ENCODE data around the gene S100A3.
"Not testable (repeated sequence)": the region's sequence is repeated elsewhere in the genome, so short reads cannot be mapped to it uniquely, and the experiment has no call there.

S100A3 gene

DNA sequence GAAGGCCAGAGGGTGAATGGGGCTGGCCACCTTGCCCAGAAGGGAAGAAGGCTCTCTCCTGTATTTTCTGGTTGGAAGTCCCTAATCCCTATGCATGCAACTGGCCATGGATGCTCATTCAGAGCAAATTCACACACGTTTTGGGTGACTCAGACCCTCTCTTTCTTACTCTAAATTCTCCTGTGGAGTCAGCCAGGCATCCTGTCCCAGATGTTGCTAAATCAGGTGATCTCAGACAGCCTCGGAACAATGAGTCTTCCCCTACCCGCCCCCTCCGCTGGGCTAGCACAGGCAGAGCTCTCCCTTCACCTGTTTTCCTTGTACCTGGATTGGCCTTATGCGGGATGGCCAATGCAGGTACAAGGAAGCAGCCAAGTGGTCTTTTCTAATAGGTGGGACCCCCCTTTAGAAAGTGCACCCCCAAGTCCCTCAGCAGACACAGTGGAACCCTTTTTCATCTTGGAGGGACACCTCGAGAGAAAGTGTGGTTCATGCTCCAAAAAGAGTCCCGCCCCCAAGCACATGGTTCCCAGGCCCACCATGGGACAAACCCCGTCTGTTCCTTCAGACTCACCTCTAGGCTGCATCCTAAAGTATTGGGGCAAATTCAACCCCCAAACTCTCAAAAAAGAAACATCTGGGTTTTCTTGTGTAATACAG, 21.9 kb downstream of the S100A3 start:
- TF ChIP-seq FOXP2 (optimal IDR thresholded peaks at IDR 0.05; ENCODE audit: control extremely low read depth, extremely low read length, insufficient read depth) (no peak), EZH2 (IDR thresholded peaks at IDR 0.05) (no peak), POLR2AphosphoS5 (IDR thresholded peaks at IDR 0.05; ENCODE audit: borderline replicate concordance, low read depth, low read length) (no peak)
- H3K36me3 ChIP-seq (ENCODE audit: insufficient read depth, low read length), result no peaks in the 10 kb centered on the region
- no peak overlapping the region for H3K9ac ChIP-seq (ENCODE audit: insufficient read length)
- H3K4me3 ChIP-seq, result no peak overlapping the region
- no peaks in the 10 kb centered on the region for H3K9me3 ChIP-seq (ENCODE audit: low read depth, low read length)
- no peak for DNase-seq (ENCODE audit: low read depth, low spot score)
- no peak overlapping the region for H3K27ac ChIP-seq

DNA sequence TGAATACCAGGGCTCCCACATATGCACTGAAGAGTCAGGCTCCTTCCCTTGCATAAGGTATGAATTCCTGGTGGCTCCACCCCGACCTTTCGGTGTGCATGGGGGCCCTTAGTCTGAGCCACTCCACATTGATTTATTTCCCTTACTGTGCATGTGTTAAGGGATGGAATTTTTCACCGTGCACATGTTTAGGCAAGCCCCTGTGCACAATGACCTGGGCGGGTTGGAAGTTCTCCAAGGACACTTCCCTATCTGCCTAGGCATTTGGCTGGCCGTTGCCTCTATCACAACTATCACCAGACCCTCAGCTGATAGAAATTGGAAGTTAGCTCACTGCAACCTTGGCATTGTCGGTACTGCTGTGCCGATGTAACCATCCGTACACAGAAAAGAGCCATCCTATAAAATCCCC, 22.9 kb downstream of the S100A3 start:
- Histone ChIP-seq H3K36me3 (ENCODE audit: insufficient read depth, low read length) (no peaks in the 10 kb centered on the region), H3K9me3 (ENCODE audit: low read depth, low read length) (no peaks in the 10 kb centered on the region), H3K27ac (no peak overlapping the region), H3K4me3 (no peak overlapping the region), H3K9ac (ENCODE audit: insufficient read length) (no peak overlapping the region)
- DNase-seq (ENCODE audit: low read depth, low spot score), result no peak
- TF ChIP-seq POLR2AphosphoS5 (IDR thresholded peaks at IDR 0.05; ENCODE audit: borderline replicate concordance, low read depth, low read length) (no peak), FOXP2 (optimal IDR thresholded peaks at IDR 0.05; ENCODE audit: control extremely low read depth, extremely low read length, insufficient read depth) (no peak), EZH2 (IDR thresholded peaks at IDR 0.05) (no peak)

DNA sequence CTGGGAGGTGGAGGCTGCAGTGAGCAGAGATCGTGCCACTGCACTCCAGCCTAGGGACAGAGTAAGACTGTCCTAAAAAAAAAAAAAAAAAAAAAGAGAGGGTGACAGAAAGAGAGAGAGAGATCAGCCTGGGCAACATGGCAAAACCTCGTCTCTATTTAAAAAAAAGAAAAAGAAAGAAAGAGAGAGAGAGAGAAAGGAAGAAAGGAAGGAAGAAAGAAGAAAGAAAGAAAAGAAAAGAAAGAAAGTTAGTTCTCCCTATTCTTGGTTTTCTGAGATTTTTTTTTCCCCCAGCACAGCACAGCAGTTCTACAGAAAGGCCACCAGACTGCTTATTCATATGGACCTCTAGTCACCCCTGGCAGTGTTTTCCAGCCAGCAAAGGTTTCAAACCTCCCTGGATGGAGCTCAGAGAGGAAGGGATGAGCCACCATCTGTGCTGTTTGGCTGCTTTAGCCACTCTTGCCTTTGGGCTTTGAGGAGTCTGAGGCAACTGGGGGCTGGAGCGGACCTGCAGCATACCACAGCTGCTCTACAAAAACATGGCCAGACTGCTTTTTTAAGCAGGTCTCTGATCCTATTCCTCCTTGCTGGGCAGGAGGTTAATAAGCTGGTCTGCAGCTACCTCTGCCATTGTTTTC, 23.9 kb downstream of the S100A3 start:
- no peak overlapping the region for H3K27ac ChIP-seq
- no peak for TF ChIP-seq EZH2 (IDR thresholded peaks at IDR 0.05)
- TF ChIP-seq FOXP2 (optimal IDR thresholded peaks at IDR 0.05; ENCODE audit: control extremely low read depth, extremely low read length, insufficient read depth), result no peak
- TF ChIP-seq POLR2AphosphoS5 (IDR thresholded peaks at IDR 0.05; ENCODE audit: borderline replicate concordance, low read depth, low read length), result no peak
- no peaks in the 10 kb centered on the region for H3K36me3 ChIP-seq (ENCODE audit: insufficient read depth, low read length)
- DNase-seq (ENCODE audit: low read depth, low spot score), result no peak
- no peak overlapping the region for H3K9ac ChIP-seq (ENCODE audit: insufficient read length)
- H3K9me3 ChIP-seq (ENCODE audit: low read depth, low read length), result no peaks in the 10 kb centered on the region
- H3K4me3 ChIP-seq, result no peak overlapping the region

DNA sequence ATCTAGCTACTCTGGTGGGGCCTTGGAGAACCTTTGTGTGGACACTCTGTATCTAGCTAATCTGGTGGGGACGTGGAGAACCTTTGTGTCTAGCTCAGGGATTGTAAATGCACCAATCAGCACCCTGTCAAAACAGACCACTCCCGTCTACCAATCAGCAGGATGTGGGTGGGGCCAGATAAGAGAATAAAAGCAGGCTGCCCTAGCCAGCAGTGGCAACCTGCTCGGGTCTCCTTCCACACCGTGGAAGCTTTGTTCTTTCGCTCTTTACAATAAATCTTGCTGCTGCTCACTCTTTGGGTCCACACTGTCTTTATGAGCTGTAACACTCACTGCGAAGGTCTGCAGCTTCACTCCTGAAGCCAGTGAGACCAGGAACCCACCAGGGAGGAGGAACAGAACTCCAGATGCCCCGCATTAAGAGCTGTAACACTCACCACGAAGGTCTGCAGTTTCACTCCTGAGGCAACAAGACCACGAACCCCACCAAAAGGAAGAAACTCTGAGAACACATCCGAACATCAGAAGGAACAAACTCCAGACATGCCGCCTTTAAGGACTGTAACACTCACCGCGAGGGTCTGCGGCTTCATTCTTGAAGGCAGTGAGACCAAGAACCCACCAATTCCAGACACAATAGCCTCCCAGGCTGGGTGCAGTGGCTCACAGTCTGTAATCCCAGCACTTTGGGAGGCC, 26.6 kb downstream of the S100A3 start:
- not testable (repeated sequence) for H3K27ac ChIP-seq; H3K9ac ChIP-seq (ENCODE audit: insufficient read length); H3K4me3 ChIP-seq; H3K36me3 ChIP-seq (ENCODE audit: insufficient read depth, low read length); DNase-seq (ENCODE audit: low read depth, low spot score); H3K9me3 ChIP-seq (ENCODE audit: low read depth, low read length)

DNA sequence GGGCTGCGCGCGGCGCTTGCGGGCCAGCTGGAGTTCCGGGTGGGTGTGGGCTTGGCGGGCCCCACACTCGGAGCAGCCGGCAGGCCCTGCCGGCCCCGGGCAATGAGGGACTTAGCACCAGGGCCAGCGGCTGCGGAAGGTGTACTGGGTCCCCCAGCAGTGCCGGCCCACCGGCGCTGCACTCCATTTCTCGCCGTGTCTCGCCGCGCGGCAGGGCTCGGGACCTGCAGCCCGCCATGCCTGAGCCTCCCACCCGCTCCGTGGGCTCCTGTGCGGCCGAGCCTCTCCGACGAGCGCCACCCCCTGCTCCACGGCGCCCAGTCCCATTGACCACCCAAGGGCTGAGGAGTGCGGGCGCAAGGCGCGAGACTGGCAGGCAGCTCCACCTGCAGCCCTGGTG, 27.2 kb downstream of the S100A3 start:
- H3K9me3 ChIP-seq (ENCODE audit: low read depth, low read length); H3K36me3 ChIP-seq (ENCODE audit: insufficient read depth, low read length); H3K27ac ChIP-seq; DNase-seq (ENCODE audit: low read depth, low spot score); H3K4me3 ChIP-seq; H3K9ac ChIP-seq (ENCODE audit: insufficient read length): not testable (repeated sequence)

DNA sequence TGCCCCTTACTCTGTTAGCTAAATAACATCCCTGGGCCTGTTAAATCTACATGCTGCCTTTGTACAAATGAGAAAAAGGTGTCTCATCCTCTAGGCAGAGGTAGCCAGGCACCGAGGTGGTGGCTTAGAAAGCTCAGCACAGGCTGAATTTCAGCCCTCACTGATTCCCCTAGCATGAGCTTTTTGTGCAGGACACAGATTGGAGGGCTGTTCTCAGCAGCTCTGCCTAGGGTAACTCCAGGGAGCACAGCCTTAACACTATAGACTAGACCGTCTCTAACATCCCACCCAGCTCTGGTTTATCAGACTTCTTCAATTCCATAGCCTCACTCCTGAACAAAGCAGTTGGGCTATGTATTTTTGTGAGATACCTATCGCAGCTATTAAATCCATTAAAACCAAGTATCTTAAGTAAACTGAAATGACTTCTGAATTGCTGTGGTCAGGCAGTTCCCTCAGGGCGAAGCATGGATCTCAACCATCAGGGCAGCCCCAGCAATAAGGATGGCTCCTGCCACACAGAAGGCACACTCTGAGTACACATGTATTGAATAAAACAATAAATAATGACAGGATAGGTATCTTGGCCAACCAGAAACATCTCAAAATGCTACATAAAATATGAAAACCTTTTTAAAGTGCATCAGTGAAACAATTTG, 28.1 kb downstream of the S100A3 start:
- H3K9ac ChIP-seq (ENCODE audit: insufficient read length), result no peak overlapping the region
- no peaks in the 10 kb centered on the region for H3K9me3 ChIP-seq (ENCODE audit: low read depth, low read length)
- no peak overlapping the region for H3K4me3 ChIP-seq
- H3K36me3 ChIP-seq (ENCODE audit: insufficient read depth, low read length), result no peaks in the 10 kb centered on the region
- H3K27ac ChIP-seq, result no peak overlapping the region
- TF ChIP-seq POLR2AphosphoS5 (IDR thresholded peaks at IDR 0.05; ENCODE audit: borderline replicate concordance, low read depth, low read length), result no peak
- TF ChIP-seq FOXP2 (optimal IDR thresholded peaks at IDR 0.05; ENCODE audit: control extremely low read depth, extremely low read length, insufficient read depth), result no peak
- TF ChIP-seq EZH2 (IDR thresholded peaks at IDR 0.05), result no peak
- no peak for DNase-seq (ENCODE audit: low read depth, low spot score)

DNA sequence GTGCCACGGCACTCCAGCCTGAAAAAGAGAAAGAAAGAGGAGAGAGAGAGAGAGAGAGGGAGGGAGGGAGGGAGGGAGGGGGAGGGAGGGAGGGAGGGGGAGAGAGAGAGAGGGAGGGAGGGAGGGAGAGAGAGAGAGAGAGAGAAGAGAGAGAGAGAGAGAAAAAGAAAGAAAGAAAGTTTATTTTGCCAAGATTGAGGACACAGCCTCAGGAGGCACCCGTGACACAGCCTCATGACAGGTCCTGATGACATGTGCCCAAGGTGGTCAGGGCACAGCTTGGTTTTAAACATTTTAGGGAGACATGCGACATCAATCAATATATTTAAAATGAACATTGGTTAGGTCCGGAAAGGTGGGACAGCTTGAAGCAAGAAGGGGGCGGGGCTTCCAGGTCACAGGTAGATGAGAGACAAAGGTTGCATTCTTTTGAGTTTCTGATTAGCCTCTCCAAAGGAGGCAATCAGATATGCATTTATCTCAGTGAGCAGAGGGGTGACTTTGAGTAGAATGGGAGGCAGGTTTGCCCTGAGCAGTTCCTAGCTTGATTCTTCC, 28.8 kb downstream of the S100A3 start:
- DNase-seq (ENCODE audit: low read depth, low spot score); H3K4me3 ChIP-seq; H3K9ac ChIP-seq (ENCODE audit: insufficient read length); H3K27ac ChIP-seq; H3K9me3 ChIP-seq (ENCODE audit: low read depth, low read length); H3K36me3 ChIP-seq (ENCODE audit: insufficient read depth, low read length): not testable (repeated sequence)

DNA sequence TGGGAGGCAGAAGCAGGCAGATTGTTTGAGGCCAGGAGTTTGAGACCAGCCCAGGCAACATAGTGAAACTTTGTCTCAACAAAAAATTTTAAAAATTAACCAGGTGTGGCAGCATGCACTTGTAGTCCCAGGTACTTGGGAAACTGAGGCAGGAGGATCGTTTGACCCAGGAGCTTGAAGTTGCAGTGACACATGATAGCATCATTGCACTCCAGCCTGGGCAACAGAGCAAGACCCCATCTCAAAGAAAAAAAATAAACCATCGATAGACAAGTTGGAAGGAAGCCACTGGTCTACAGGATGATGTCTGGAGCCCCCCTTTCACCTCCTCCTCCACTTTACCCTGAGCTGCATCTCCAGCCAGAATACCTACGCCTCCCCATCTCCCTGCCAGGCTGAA, 29.8 kb downstream of the S100A3 start:
- Histone ChIP-seq H3K9me3 (ENCODE audit: low read depth, low read length) (no peaks in the 10 kb centered on the region), H3K9ac (ENCODE audit: insufficient read length) (no peak overlapping the region), H3K36me3 (ENCODE audit: insufficient read depth, low read length) (no peaks in the 10 kb centered on the region), H3K4me3 (no peak overlapping the region), H3K27ac (no peak overlapping the region)
- no peak for DNase-seq (ENCODE audit: low read depth, low spot score)
- TF ChIP-seq EZH2 (IDR thresholded peaks at IDR 0.05) (no peak), POLR2AphosphoS5 (IDR thresholded peaks at IDR 0.05; ENCODE audit: borderline replicate concordance, low read depth, low read length) (no peak), FOXP2 (optimal IDR thresholded peaks at IDR 0.05; ENCODE audit: control extremely low read depth, extremely low read length, insufficient read depth) (no peak)
